Activated naive CD4-positive, alpha-beta T cell treated with anti-CD3 and anti-CD28 coated beads, Interleukin-2, amount 50 U/mL, for 72 hours (primary cell): ENCODE measurements around the gene MAPKAPK3. TPM values are rescaled to one million over a fixed set of nuclear protein-coding genes. Genes with fewer than 3 reads are reported as not detected.

Source experiments
- ATAC-seq, 2 donors: fragments of 150-1000 bp; cut with Tn5 transposase; 2 replicates each; pipeline ENCODE4 v1.10.0; 2021; ENCODE audit warnings: mild to moderate bottlenecking in 2 of 2, moderate library complexity in 2 of 2
- DNase-seq, 2 donors: peaks; one replicate each; pipeline ENCODE4 v3.0.0; 2021 to 2022; ENCODE audit warnings: low spot score in 2 of 2
- H3K27ac Mint-ChIP-seq, 2 donors: one replicate each; pipeline ENCODE4 v1.8.0; 2022; ENCODE audit warnings: mild to moderate bottlenecking in 2 of 2, mixed read lengths in 2 of 2
- H3K36me3 Mint-ChIP-seq, 2 donors: one replicate each; pipeline ENCODE4 v1.8.0; 2022; ENCODE audit warnings: mixed read lengths in 2 of 2
- H3K9me3 Mint-ChIP-seq, 2 donors: one replicate each; pipeline ENCODE4 v1.8.0; 2022; ENCODE audit warnings: mixed read lengths in 2 of 2
- total RNA-seq, 2 donors: library from RNA; stranded (reverse); gene quantifications; one replicate each; pipeline ENCODE4 v1.2.3, GENCODE V29; 2022

Gene MAPKAPK3
- total RNA-seq, result 100 to 1,000 TPM in 1 of 2 donors, 10 to 100 TPM in 1; 94.3 to 153 TPM

DNA sequence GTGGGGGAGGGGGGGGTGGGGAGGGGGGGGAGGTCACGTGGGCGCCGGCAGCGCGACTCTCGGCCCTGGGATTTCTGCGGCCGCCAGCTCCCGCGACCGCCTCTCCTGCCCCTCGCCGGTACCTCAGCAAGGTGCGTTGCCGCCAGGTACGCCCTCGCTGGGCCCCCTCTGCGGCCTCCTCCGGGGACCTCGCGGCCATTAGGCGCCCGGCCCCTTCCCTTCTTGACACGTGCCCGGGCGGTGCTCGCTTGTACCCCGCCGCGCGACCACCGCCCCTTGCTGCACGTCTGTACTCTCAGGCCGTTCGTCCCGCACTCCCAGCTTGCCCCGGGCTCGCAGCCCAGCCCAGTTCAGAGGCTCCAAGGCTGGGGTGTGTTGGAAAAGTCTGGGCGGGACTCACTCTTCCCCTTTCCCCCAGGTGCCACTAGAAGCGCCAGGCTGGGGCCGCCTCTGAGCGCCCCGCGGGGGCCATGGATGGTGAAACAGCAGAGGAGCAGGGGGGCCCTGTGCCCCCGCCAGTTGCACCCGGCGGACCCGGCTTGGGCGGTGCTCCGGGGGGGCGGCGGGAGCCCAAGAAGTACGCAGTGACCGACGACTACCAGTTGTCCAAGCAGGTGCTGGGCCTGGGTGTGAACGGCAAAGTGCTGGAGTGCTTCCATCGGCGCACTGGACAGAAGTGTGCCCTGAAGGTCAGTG is at the start of gene MAPKAPK3:
MAPKAPK3 (plus strand) TSS at position 56 of the 696 bp plus-strand sequence; CDS start at position 471, 415 bp downstream.
- no peaks in the 10 kb centered on the region for H3K9me3 Mint-ChIP-seq
- peak within 1 kb of the TSS; percentile 83 to 91 for H3K27ac Mint-ChIP-seq
- ATAC-seq, result peak; percentile 0
- DNase-seq, result peak in 1 of 2 donors; percentile 68
- peaks cover 32 to 59% of the 10 kb centered on the region in 2 donors for H3K36me3 Mint-ChIP-seq

GRCh38 chr3:50567386-50568167 is 49.4 kb upstream of the MAPKAPK3 start, which contains the start of gene C3orf18:
Gene C3orf18, minus strand, starts transcription at chr3:50567747. Its CDS starts 2,048 bp downstream, at chr3:50565699.
- H3K27ac Mint-ChIP-seq, result peak within 1 kb of the TSS; percentile 98 to 99
- peak; percentile 80 to 84 for ATAC-seq
- no peaks in the 10 kb centered on the region for H3K9me3 Mint-ChIP-seq
- DNase-seq, result peak; percentile 96 to 97
- peaks cover 29 to 41% of the 10 kb centered on the region in 2 donors for H3K36me3 Mint-ChIP-seq

GRCh38 chr3:50568947-50569749 is 47.8 kb upstream of the MAPKAPK3 start, which contains the start of gene HEMK1:
Gene HEMK1, plus strand, starts transcription at chr3:50569522. Its CDS starts 1,583 bp downstream, at chr3:50571105.
- Mint-ChIP-seq H3K27ac (peak within 1 kb of the TSS; percentile 98 to 99), H3K36me3 (peaks cover 29 to 44% of the 10 kb centered on the region in 2 donors), H3K9me3 (no peaks in the 10 kb centered on the region)
- peak; percentile 92 to 97 for DNase-seq
- ATAC-seq, result peak; percentile 32 to 61

DNA sequence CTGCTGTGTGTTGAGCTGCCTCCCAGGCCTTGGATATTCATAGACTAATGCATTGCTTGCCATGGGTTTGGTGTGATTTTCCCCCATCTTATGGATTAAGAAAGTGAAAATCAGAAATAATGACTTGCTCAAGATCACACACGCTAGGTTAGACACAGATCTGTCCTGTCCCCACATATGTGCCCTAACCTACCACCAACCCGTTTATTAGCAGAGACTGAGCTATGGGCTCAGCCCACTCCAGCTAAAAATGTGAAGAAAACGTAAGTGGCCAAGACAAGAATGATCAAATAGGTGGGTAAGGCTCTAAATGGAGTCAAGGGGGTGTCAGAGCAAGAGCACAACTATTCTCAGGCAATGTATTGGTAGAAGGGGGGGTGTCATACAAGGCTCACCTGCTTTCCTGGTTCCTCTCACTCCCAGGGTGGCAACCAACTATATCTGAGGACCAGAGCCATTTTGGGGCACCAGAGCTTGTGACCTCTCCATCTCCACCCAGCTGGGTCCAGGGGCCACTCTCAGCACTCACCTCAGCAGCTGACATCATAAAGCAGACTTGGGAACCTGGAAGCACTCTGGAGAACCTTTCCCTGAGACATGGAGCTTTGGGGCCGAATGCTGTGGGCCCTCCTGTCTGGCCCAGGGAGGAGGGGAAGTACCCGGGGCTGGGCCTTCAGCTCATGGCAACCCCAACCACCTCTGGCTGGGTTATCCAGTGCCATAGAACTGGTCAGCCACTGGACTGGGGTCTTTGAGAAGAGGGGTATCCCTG is 46.3 kb upstream of the MAPKAPK3 start:
- ATAC-seq (no peak), DNase-seq (no peak)
- Mint-ChIP-seq H3K36me3 (peaks cover 37 to 50% of the 10 kb centered on the region in 2 donors), H3K27ac (peak overlapping the region; percentile 96 to 99), H3K9me3 (no peaks in the 10 kb centered on the region)

GRCh38 chr3:50571486-50571885 is 45.5 kb upstream of the MAPKAPK3 start:
- peak overlapping the region; percentile 96 to 99 for H3K27ac Mint-ChIP-seq
- ATAC-seq (no peak), DNase-seq (no peak)
- peaks cover 44 to 50% of the 10 kb centered on the region in 2 donors for H3K36me3 Mint-ChIP-seq
- H3K9me3 Mint-ChIP-seq, result no peaks in the 10 kb centered on the region

- H3K27ac Mint-ChIP-seq, result peak overlapping the region; percentile 89 to 99
- peak; percentile 83 to 84 for DNase-seq
- ATAC-seq, result peak; percentile 10 to 24
- H3K36me3 Mint-ChIP-seq, result peaks cover 48 to 50% of the 10 kb centered on the region in 2 donors
- H3K9me3 Mint-ChIP-seq, result no peaks in the 10 kb centered on the region
These were observed 44.8 kb upstream of the MAPKAPK3 start for GRCh38 chr3:50572158-50572557.

DNA sequence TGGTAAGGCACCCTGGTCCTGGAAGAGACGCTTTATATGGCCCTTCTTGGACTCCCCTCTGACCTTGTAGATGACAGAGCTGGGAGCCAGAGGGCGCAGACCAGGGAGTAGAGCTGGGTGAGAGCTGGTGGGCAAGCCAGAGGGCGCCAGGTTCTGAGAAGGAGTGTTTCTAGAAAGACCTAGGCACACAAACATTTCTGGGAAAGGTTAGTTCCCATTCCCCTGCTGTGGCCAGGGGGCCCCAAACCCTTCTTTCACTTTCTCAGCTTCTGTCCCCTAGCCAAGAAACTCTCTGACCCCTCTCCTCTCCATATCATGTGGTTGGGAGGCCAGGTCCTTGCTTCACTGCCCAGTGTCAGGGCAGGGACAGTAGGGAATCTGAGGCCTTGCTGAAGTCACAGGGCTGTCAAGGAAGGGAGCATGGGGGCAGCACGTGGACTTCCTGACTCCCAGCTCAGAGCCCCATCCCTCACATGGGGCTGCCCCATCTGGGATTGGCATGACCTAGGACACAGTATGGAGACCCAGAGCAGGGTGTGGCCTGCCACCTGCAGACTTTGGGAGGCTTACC is 44.1 kb upstream of the MAPKAPK3 start:
- H3K27ac Mint-ChIP-seq, result peak overlapping the region; percentile 89 to 99
- DNase-seq (peak; percentile 32 to 72), ATAC-seq (peak; percentile 5 to 8)
- no peaks in the 10 kb centered on the region for H3K9me3 Mint-ChIP-seq
- peaks cover 43 to 53% of the 10 kb centered on the region in 2 donors for H3K36me3 Mint-ChIP-seq

DNA sequence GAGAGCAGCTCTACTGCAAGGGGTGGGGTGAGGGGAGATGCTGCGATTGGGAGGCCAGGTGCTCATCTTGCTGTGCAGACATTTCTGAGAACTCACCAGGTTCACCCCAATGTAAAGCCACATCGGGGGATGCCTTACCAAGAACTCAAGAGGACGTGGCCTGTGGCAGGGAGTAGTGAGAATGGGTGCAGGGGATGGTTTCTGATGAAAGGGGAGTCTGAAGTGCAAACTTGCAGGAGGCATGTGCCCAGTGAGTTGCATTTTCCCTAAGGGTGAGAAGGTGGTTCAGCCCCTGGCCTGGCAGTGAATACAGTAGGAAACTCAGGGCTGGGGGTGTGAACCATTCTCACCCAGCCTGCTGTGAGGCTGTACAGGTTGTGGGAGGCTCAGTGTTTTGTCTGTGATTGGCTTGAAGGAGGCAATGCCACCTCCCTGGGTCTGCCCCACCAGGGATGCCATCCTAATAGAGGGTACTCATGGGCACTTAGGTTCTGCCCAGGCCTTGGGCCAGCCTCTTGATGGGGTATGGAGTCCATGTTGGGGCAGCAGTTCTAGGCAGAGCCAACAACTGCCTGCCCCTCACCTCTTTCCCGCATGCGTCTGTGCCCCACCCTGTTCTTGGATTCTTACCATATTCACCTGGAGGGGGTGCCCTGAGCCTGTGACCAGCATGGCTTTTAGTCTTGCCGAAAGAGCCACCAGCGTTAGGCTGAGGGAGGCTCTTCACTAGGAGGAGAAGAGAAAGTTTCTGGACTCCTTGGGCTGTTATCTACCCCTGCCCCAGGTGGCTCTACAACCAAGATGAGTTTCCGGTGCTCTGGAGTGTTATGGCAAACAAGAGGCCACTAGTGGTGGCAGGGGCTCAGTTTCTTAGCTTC is 43.1 kb upstream of the MAPKAPK3 start:
- DNase-seq, result peak; percentile 73 to 84
- no peaks in the 10 kb centered on the region for H3K9me3 Mint-ChIP-seq
- H3K27ac Mint-ChIP-seq, result peak overlapping the region; percentile 89 to 99
- peaks cover 43 to 58% of the 10 kb centered on the region in 2 donors for H3K36me3 Mint-ChIP-seq
- peak; percentile 56 to 61 for ATAC-seq

GRCh38 chr3:50574444-50574831 is 42.5 kb upstream of the MAPKAPK3 start:
- Mint-ChIP-seq H3K9me3 (no peaks in the 10 kb centered on the region), H3K36me3 (peaks cover 47 to 52% of the 10 kb centered on the region in 2 donors), H3K27ac (peak overlapping the region; percentile 89 to 99)
- ATAC-seq (peak in 1 of 2 donors; percentile 60), DNase-seq (peak in 1 of 2 donors; percentile 87)

DNA sequence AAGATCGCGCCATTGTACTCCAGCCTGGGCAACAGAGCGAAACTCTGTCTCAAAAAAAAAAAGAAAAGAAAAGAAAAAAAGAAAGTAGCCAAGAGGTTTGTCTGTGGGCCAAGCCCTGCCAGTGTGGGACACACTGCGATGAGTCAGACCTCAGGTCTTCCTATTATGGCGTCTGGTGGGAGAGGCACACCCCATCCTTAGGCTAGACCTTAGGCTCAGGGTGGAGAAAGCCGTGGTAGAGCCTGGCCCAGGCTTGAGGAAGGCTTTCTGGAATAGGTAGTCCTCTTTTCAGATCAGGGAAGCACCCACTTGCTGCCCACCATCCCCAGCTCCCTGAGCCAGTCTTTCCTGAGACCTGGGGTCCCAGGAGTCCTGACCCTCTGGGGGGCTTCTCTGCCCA is 41.6 kb upstream of the MAPKAPK3 start:
- DNase-seq (no peak), ATAC-seq (no peak)
- Mint-ChIP-seq H3K27ac (peak overlapping the region; percentile 89 to 99), H3K36me3 (peaks cover 38 to 43% of the 10 kb centered on the region in 2 donors), H3K9me3 (no peaks in the 10 kb centered on the region)

GRCh38 chr3:50577348-50577747 is 39.6 kb upstream of the MAPKAPK3 start:
- H3K9me3 Mint-ChIP-seq, result no peaks in the 10 kb centered on the region
- ATAC-seq, result no peak
- peak overlapping the region; percentile 63 to 65 for H3K27ac Mint-ChIP-seq
- DNase-seq, result no peak
- H3K36me3 Mint-ChIP-seq, result peaks cover 33 to 36% of the 10 kb centered on the region in 2 donors

DNA sequence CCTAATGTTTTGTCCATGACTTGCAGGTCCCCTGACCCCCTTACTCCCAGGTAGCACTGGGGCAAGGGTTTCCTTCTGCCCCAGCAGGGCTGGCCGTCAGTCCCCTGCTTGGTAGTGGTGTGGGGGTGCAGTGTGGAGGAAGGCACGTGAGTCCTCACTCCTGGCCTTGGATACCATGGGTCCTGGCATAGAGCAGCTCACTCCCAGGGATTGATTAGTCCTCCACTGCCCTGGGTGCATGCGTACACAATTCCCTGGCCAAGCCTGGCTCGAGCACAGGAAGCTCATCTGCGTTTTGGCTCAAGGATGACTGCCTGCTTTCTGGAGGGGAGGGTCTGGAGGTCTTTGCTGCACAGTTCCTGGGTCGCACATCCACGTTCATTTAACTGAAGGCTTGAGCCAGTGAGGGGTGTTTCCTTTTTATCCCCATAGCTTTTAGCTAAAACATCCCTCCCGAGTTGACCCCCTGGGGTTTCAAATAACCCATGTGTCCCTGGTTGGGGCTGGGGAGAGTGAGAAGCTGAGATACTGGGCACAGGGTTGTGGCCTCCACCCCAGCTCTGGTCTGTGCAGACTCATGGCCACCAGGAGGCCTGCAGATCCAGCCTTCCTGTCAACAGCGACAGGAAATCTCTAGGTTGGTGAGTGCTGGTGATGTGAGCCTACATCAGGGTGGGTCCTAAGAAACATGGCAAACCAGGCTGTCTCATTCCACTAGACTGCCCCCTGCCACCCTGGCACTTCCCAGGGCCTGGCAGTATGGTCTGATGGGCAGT is 36.1 kb upstream of the MAPKAPK3 start:
- Mint-ChIP-seq H3K36me3 (peaks cover 40 to 53% of the 10 kb centered on the region in 2 donors), H3K27ac (peak overlapping the region; percentile 36 to 74), H3K9me3 (no peaks in the 10 kb centered on the region)
- DNase-seq (no peak), ATAC-seq (no peak)

DNA sequence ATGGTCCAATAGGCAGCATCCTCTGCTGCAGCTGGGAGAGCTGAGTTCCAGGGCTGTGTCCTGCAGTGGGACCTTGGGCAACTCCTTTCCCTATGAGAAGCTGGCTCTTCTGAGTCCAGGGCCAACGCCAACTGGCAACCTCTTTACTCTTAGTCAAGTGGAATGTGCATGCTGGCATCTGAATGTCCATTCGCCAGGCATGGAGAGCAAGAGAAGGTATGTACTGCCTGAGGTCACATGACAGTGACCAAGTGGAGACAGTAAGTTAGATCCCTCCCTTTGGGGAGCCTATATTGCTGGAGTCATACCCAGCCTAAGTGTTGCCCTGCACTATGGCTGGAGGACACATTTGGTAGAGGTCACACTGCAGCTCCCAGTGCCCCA is 35.5 kb upstream of the MAPKAPK3 start:
- ATAC-seq, result no peak
- Mint-ChIP-seq H3K27ac (peak overlapping the region in 1 of 2 donors; percentile 74), H3K9me3 (no peaks in the 10 kb centered on the region), H3K36me3 (peaks cover 40 to 47% of the 10 kb centered on the region in 2 donors)
- no peak for DNase-seq

DNA sequence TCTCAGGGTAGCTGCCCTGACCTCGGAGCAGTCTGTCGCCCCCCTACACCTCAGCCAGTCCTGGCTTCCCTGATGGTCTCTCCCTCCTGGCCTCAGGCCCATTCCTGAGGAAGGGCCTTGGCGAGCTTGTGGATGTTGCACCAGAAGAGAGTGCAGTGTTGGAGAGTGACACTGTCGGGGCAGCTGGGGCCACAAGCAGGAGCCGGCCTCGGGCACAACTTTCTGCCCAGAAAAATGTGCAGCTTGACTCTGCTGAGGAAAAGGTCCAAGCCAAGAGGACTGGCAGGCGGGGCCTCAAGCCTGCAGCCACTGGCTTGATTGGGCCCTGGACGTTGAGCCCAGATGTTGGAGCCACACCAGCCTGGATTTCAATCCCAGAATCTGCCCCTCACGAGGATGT is 34.9 kb upstream of the MAPKAPK3 start:
- Mint-ChIP-seq H3K36me3 (peaks cover 41 to 44% of the 10 kb centered on the region in 2 donors), H3K27ac (peak overlapping the region; percentile 10 to 70), H3K9me3 (no peaks in the 10 kb centered on the region)
- ATAC-seq (no peak), DNase-seq (no peak)
